Adrenal gland (tissue), 5 donors: ENCODE data around the gene PKNOX2.

Experiments
- CTCF ChIP-seq, 6 experiments: fragments of 450-650 bp in 4 of 6; fragments of 200-600 bp in 2 of 6; sonication (generic) in 1 of 6; IDR thresholded peaks; 1 replicate in 5 of 6; 2 replicates in 1 of 6; pipeline versions ENCODE4 v1.5.1 to v1.8.0; 2016 to 2021; ENCODE audit warnings: antibody characterized with exemption in 6 of 6, mild to moderate bottlenecking in 2 of 6, moderate library complexity in 1 of 6
- POLR2A ChIP-seq, 2 donors: fragments of 450-650 bp; IDR thresholded peaks; one replicate each; pipeline ENCODE4 v1.6.1; 2017; ENCODE audit warnings: antibody characterized with exemption in 2 of 2, mild to moderate bottlenecking in 2 of 2, moderate library complexity in 1 of 2
- donor health status: DM: no; HTN: no; CAD: no.

- TF ChIP-seq CTCF (IDR thresholded peaks at IDR 0.05), result no peak
- TF ChIP-seq POLR2A (IDR thresholded peaks at IDR 0.05), result no peak
Measured at GRCh38 chr11:125138966-125139365, 25.6 kb upstream of the PKNOX2 start.
